ENCODE results near the gene OR2V1.
"Not testable (repeated sequence)": the region's sequence is repeated elsewhere in the genome, so short reads cannot be mapped to it uniquely, and the experiment has no call there.

DNA sequence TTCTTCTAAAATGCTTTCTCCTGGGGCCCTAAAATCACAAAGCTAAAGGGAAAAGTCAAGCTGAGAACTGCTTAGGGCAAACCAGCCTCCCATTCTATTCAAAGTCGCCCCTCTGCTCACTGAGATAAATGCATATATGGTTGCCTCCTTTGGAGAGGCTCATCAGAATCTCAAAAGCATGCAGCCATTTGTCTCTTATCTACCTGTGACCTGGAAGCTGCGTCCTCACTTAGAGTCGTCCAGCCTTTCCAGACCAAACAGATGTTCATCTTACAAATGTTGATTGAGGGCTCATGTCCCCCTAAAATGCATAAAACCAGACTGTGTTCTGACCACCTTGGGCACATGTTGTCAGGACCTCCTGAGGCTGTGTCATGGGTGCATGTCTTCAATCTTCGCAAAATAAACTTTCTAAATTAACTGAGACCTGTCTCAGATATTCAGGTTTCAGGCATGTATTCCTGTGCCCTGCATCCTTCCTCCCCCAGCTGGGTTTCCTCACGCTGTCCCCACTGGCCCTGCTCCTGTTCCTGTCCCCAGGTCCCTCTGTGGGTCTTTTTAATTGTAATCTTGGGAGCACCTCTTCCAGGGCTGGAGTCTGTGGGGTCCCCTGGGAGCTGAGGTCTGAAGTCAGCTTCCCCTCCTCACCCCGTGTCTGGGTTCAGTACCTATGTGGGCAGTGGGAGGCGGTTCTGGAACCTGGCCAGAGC lies 16.1 kb upstream of the OR2V1 start, which contains the start of gene OR2V2:
- TF ChIP-seq, protein P1, sequence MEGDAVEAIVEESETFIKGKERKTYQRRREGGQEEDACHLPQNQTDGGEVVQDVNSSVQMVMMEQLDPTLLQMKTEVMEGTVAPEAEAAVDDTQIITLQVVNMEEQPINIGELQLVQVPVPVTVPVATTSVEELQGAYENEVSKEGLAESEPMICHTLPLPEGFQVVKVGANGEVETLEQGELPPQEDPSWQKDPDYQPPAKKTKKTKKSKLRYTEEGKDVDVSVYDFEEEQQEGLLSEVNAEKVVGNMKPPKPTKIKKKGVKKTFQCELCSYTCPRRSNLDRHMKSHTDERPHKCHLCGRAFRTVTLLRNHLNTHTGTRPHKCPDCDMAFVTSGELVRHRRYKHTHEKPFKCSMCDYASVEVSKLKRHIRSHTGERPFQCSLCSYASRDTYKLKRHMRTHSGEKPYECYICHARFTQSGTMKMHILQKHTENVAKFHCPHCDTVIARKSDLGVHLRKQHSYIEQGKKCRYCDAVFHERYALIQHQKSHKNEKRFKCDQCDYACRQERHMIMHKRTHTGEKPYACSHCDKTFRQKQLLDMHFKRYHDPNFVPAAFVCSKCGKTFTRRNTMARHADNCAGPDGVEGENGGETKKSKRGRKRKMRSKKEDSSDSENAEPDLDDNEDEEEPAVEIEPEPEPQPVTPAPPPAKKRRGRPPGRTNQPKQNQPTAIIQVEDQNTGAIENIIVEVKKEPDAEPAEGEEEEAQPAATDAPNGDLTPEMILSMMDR (IDR thresholded peaks at IDR 0.05) = not testable (repeated sequence)
- not testable (repeated sequence) for TF ChIP-seq POLR2A (IDR thresholded peaks at IDR 0.05)
